HAP-1 (cell line): ENCODE data around the gene FCSK.
A peak's percentile ranks its signal among the peaks of the same experiment; 100 is the strongest.

ENCODE experiments used
- DNase-seq, 2 experiments: peaks; one replicate each; pipeline ENCODE4 v3.0.0-alpha.2; 2016 to 2020; ENCODE audit warnings: low spot score in 2 of 2
- H3K27me3 ChIP-seq: fragments of 250-450 bp; sonication (Bioruptor Pico); 2 replicates; pipeline ENCODE4 v1.5.1; 2020; ENCODE audit warnings: low read depth, mild to moderate bottlenecking, moderate library complexity
- H3K36me3 ChIP-seq: fragments of 250-450 bp; sonication (Bioruptor Pico); replicated peaks from 2 replicates; pipeline ENCODE4 v1.5.1; 2020; ENCODE audit warnings: mild to moderate bottlenecking
- H3K4me1 ChIP-seq: fragments of 250-450 bp; sonication (Bioruptor Pico); 2 replicates; pipeline ENCODE4 v1.5.1; 2020; ENCODE audit warnings: mild to moderate bottlenecking
- H3K4me3 ChIP-seq: fragments of 250-450 bp; sonication (Bioruptor Pico); 2 replicates; pipeline ENCODE4 v1.5.1; 2020; ENCODE audit warnings: mild to moderate bottlenecking, moderate library complexity
- H3K9me3 ChIP-seq: fragments of 250-450 bp; sonication (Bioruptor Pico); 2 replicates; pipeline ENCODE4 v1.5.1; 2020; ENCODE audit warnings: mild to moderate bottlenecking, moderate library complexity
- in situ Hi-C: fragments of 300-500 bp; cut with MboI; formaldehyde crosslinking; loops from 3 replicates; pipeline ENCODE4 v1.14.3; 2020; ENCODE audit warnings: low sequenced_read_pairs, inconsistent platforms, mixed read lengths

FCSK gene

GRCh38 chr16:70421473-70422311 is 32.7 kb upstream of the FCSK start:
- DNase-seq = no peak
- no peak overlapping the region for H3K4me3 ChIP-seq
- H3K4me1 ChIP-seq = no peaks in the 10 kb centered on the region
- in situ Hi-C loops = no loop called here
- no peaks in the 10 kb centered on the region for H3K9me3 ChIP-seq
- no peaks in the 10 kb centered on the region for H3K27me3 ChIP-seq
- H3K36me3 ChIP-seq = no peaks in the 10 kb centered on the region; the same call in 1 of the 2 replicates

GRCh38 chr16:70422543-70422942 is 31.9 kb upstream of the FCSK start:
- DNase-seq = no peak
- Histone ChIP-seq H3K9me3 (no peaks in the 10 kb centered on the region), H3K27me3 (no peaks in the 10 kb centered on the region), H3K36me3 (no peaks in the 10 kb centered on the region; the same call in 1 of the 2 replicates), H3K4me1 (no peaks in the 10 kb centered on the region), H3K4me3 (no peak overlapping the region)
- in situ Hi-C loops = no loop called here

- no peaks in the 10 kb centered on the region for H3K9me3 ChIP-seq
- in situ Hi-C loops = no loop called here
- no peak overlapping the region for H3K4me3 ChIP-seq
- H3K4me1 ChIP-seq = peaks cover 23% of the 10 kb centered on the region
- DNase-seq = no peak
- no peaks in the 10 kb centered on the region; the same call in 1 of the 2 replicates for H3K36me3 ChIP-seq
- H3K27me3 ChIP-seq = no peaks in the 10 kb centered on the region
Measured at GRCh38 chr16:70427786-70428177, 26.6 kb upstream of the FCSK start.

- in situ Hi-C loops = no loop called here
- H3K36me3 ChIP-seq = no peaks in the 10 kb centered on the region; the same call in 1 of the 2 replicates
- H3K9me3 ChIP-seq = no peaks in the 10 kb centered on the region
- peak; percentile 48 to 79 for DNase-seq
- peaks cover 23% of the 10 kb centered on the region for H3K4me1 ChIP-seq
- no peaks in the 10 kb centered on the region for H3K27me3 ChIP-seq
- H3K4me3 ChIP-seq = no peak overlapping the region
Measured at GRCh38 chr16:70428178-70428998, 26.0 kb upstream of the FCSK start.

- H3K36me3 ChIP-seq = no peaks in the 10 kb centered on the region; the same call in 1 of the 2 replicates
- in situ Hi-C loops = no loop called here
- no peaks in the 10 kb centered on the region for H3K9me3 ChIP-seq
- no peak for DNase-seq
- no peaks in the 10 kb centered on the region for H3K27me3 ChIP-seq
- H3K4me1 ChIP-seq = peaks cover 23% of the 10 kb centered on the region
- H3K4me3 ChIP-seq = no peak overlapping the region
Measured at GRCh38 chr16:70429888-70430666, 24.3 kb upstream of the FCSK start.

- in situ Hi-C loops = no loop called here
- no peaks in the 10 kb centered on the region for H3K27me3 ChIP-seq
- H3K4me1 ChIP-seq = peaks cover 23% of the 10 kb centered on the region
- H3K36me3 ChIP-seq = no peaks in the 10 kb centered on the region; the same call in 1 of the 2 replicates
- no peaks in the 10 kb centered on the region for H3K9me3 ChIP-seq
- DNase-seq = peak in 1 of 2 experiments; percentile 59
- H3K4me3 ChIP-seq = no peak overlapping the region
Measured at GRCh38 chr16:70430667-70431536, 23.5 kb upstream of the FCSK start.

GRCh38 chr16:70432356-70432722 is 22.1 kb upstream of the FCSK start:
- H3K27me3 ChIP-seq = no peaks in the 10 kb centered on the region
- in situ Hi-C loops = no loop called here
- no peaks in the 10 kb centered on the region for H3K9me3 ChIP-seq
- no peak for DNase-seq
- peaks cover 29% of the 10 kb centered on the region for H3K4me1 ChIP-seq
- no peaks in the 10 kb centered on the region; the same call in 1 of the 2 replicates for H3K36me3 ChIP-seq
- H3K4me3 ChIP-seq = no peak overlapping the region

- Histone ChIP-seq H3K9me3 (no peaks in the 10 kb centered on the region), H3K4me1 (peaks cover 32% of the 10 kb centered on the region), H3K36me3 (no peaks in the 10 kb centered on the region; the same call in 1 of the 2 replicates), H3K27me3 (no peaks in the 10 kb centered on the region), H3K4me3 (no peak overlapping the region)
- DNase-seq = no peak
- in situ Hi-C loops = no loop called here
Measured at GRCh38 chr16:70432723-70433457, 21.5 kb upstream of the FCSK start.

GRCh38 chr16:70433458-70434103 is 20.8 kb upstream of the FCSK start:
- H3K4me3 ChIP-seq = no peak overlapping the region

GRCh38 chr16:70434484-70435260 is 19.7 kb upstream of the FCSK start:
- DNase-seq = no peak
- no peaks in the 10 kb centered on the region; the same call in 1 of the 2 replicates for H3K36me3 ChIP-seq
- in situ Hi-C loops = no loop called here
- no peaks in the 10 kb centered on the region for H3K27me3 ChIP-seq
- H3K9me3 ChIP-seq = no peaks in the 10 kb centered on the region
- H3K4me1 ChIP-seq = peaks cover 22% of the 10 kb centered on the region
- H3K4me3 ChIP-seq = no peak overlapping the region

More at GRCh38 chr16:70433458-70434103, 20.8 kb upstream of the FCSK start:
- in situ Hi-C loops = no loop called here
- no peaks in the 10 kb centered on the region for H3K9me3 ChIP-seq
- DNase-seq = no peak
- peaks cover 26% of the 10 kb centered on the region for H3K4me1 ChIP-seq
- no peaks in the 10 kb centered on the region; the same call in 1 of the 2 replicates for H3K36me3 ChIP-seq
- H3K27me3 ChIP-seq = no peaks in the 10 kb centered on the region

- peak; percentile 89 to 90 for DNase-seq
- Histone ChIP-seq H3K27me3 (no peaks in the 10 kb centered on the region), H3K36me3 (no peaks in the 10 kb centered on the region; the same call in 1 of the 2 replicates), H3K4me1 (peaks cover 17% of the 10 kb centered on the region), H3K9me3 (no peaks in the 10 kb centered on the region), H3K4me3 (peak overlapping the region; percentile 58)
- in situ Hi-C loops = no loop called here
Measured at GRCh38 chr16:70437017-70437581, 17.3 kb upstream of the FCSK start.
